ENCODE data around the gene PKP1. TPM values are rescaled to one million over a fixed set of nuclear protein-coding genes. Genes with fewer than 3 reads are reported as not detected.

PKP1 gene
- total RNA-seq, 2 donors from 2014 or later: 0.18 to 0.44 TPM

DNA sequence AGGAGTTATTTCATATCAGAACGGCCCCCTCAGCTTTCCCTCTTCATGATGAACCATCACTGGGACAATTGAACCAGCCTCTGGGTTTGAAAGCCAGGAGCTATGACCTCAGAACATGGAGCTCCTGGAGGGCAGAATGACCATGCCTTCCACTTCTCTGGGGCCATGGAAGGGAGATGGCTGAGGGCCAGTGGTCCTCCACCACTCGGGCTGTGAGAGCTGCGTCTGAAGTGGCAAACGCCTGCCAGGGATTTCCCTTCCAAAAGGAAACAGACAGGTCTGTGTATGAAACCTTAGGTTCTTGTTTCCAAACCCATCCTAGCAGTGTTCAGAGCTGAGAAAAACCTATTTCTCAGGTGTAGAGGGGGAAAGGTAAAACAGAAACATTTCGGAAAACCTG is 22.5 kb downstream of the PKP1 start:
- 94% methylated on average over 5 of the region's 5 CpGs for WGBS, 2 experiments (ENCODE audit: insufficient coverage in 1 of 2, insufficient read length in 1 of 2)
- no peak for DNase-seq
- Histone ChIP-seq H3K27ac (ENCODE audit: low read depth, low read length) (no peak overlapping the region), H3K9me3 (ENCODE audit: control insufficient read depth, low read length) (no peaks in the 10 kb centered on the region), H3K36me3 (ENCODE audit: control insufficient read depth, insufficient read depth, low read length) (no peaks in the 10 kb centered on the region), H3K27me3 (ENCODE audit: control insufficient read depth, insufficient read depth, low read length, poor library complexity, severe bottlenecking) (no peaks in the 10 kb centered on the region), H3K9ac (ENCODE audit: extremely low read depth, low read length, poor library complexity, severe bottlenecking) (no peak overlapping the region), H3K4me1 (ENCODE audit: control insufficient read depth, insufficient read depth, low read length) (peaks cover 10% of the 10 kb centered on the region), H3K4me3 (ENCODE audit: low read length) (no peak overlapping the region)
- Mint-ChIP-seq H3K4me1 (peaks cover 10% of the 10 kb centered on the region), H3K4me3 (no peak overlapping the region), H3K9me3 (no peaks in the 10 kb centered on the region), H3K27me3 (ENCODE audit: insufficient read depth) (peaks cover 11% of the 10 kb centered on the region), H3K27ac (no peak overlapping the region), H3K36me3 (ENCODE audit: low read depth) (no peaks in the 10 kb centered on the region)
- TF ChIP-seq, protein P1, sequence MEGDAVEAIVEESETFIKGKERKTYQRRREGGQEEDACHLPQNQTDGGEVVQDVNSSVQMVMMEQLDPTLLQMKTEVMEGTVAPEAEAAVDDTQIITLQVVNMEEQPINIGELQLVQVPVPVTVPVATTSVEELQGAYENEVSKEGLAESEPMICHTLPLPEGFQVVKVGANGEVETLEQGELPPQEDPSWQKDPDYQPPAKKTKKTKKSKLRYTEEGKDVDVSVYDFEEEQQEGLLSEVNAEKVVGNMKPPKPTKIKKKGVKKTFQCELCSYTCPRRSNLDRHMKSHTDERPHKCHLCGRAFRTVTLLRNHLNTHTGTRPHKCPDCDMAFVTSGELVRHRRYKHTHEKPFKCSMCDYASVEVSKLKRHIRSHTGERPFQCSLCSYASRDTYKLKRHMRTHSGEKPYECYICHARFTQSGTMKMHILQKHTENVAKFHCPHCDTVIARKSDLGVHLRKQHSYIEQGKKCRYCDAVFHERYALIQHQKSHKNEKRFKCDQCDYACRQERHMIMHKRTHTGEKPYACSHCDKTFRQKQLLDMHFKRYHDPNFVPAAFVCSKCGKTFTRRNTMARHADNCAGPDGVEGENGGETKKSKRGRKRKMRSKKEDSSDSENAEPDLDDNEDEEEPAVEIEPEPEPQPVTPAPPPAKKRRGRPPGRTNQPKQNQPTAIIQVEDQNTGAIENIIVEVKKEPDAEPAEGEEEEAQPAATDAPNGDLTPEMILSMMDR (conservative IDR thresholded peaks at IDR 0.05): no peak

DNA sequence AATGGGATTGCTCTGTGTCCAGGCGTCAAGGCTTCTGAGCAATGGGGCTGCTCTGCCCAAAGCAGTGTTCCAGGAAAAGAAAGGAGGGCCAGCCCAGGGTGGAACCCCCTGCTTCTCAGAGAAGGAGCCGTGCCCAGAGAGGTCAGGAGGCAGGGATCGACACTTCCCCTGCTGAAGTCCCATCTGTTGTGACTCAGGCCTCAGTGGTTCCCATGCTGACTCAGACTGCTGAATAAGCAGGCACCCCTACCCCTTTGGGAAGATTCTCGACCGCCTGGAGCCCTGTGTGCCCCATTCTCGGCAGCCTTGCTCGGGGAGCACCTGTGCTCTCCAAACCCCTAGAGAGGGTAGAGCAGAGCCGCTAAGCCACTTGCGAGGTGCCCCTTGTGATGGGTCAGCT is 23.9 kb downstream of the PKP1 start:
- TF ChIP-seq, protein P1 (conservative IDR thresholded peaks at IDR 0.05): no peak
- H3K9ac ChIP-seq (ENCODE audit: extremely low read depth, low read length, poor library complexity, severe bottlenecking): no peak overlapping the region
- peaks cover 14% of the 10 kb centered on the region for H3K4me1 ChIP-seq (ENCODE audit: control insufficient read depth, insufficient read depth, low read length)
- H3K9me3 ChIP-seq (ENCODE audit: control insufficient read depth, low read length): no peaks in the 10 kb centered on the region
- peaks cover 9% of the 10 kb centered on the region for H3K27me3 Mint-ChIP-seq (ENCODE audit: insufficient read depth)
- H3K27ac Mint-ChIP-seq: no peak overlapping the region
- no peaks in the 10 kb centered on the region for H3K36me3 ChIP-seq (ENCODE audit: control insufficient read depth, insufficient read depth, low read length)
- H3K27me3 ChIP-seq (ENCODE audit: control insufficient read depth, insufficient read depth, low read length, poor library complexity, severe bottlenecking): no peaks in the 10 kb centered on the region
- no peak for DNase-seq
- WGBS, 2 experiments (ENCODE audit: insufficient coverage in 1 of 2, insufficient read length in 1 of 2): 91 to 96% methylated on average over 5 to 9 of the region's 9 CpGs
- no peak overlapping the region for H3K27ac ChIP-seq (ENCODE audit: low read depth, low read length)
- H3K9me3 Mint-ChIP-seq: no peaks in the 10 kb centered on the region
- H3K4me3 Mint-ChIP-seq: no peak overlapping the region
- H3K4me1 Mint-ChIP-seq: peaks cover 10% of the 10 kb centered on the region
- no peak overlapping the region for H3K4me3 ChIP-seq (ENCODE audit: low read length)
- H3K36me3 Mint-ChIP-seq (ENCODE audit: low read depth): no peaks in the 10 kb centered on the region

DNA sequence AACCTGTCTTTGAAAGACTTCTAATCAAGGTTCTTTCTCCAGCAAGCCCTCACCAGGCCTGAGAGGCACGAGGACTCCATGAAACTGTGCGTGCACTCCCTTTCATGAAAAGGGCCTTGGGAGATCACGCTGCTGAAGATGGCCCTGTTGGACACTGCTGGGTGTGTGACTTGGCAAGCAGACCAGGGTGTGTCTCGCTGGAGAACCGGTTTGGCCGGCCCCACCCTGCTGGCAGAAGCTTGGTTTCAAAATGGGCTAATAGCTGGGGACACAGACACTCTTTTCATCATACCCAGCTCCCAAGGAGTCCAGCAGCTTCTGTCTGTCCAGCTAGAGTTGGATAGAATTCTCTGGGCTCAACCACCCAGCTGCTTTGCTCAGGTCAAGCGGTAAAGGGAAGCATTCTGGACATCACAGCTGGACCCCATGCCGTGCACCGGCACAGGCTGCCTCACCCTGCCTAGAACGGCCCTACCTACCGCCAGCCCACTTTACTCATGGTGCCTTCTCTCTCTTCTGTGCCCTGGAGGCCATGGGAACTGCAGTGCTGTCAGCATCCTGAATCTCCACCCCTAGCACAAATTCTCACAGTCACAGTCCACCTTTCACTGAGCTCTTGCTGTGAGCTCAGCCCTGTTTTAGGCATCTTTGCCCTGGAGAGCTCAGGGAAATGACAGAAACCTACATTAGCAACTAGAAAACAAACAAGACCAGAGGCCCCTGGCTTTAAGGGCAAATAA is 24.6 kb downstream of the PKP1 start:
- no peaks in the 10 kb centered on the region for H3K36me3 Mint-ChIP-seq (ENCODE audit: low read depth)
- no peak overlapping the region for H3K27ac Mint-ChIP-seq
- DNase-seq: no peak
- peaks cover 9% of the 10 kb centered on the region for H3K27me3 Mint-ChIP-seq (ENCODE audit: insufficient read depth)
- no peak overlapping the region for H3K27ac ChIP-seq (ENCODE audit: low read depth, low read length)
- H3K9ac ChIP-seq (ENCODE audit: extremely low read depth, low read length, poor library complexity, severe bottlenecking): no peak overlapping the region
- no peaks in the 10 kb centered on the region for H3K27me3 ChIP-seq (ENCODE audit: control insufficient read depth, insufficient read depth, low read length, poor library complexity, severe bottlenecking)
- peaks cover 14% of the 10 kb centered on the region for H3K4me1 ChIP-seq (ENCODE audit: control insufficient read depth, insufficient read depth, low read length)
- no peaks in the 10 kb centered on the region for H3K9me3 ChIP-seq (ENCODE audit: control insufficient read depth, low read length)
- H3K4me3 ChIP-seq (ENCODE audit: low read length): no peak overlapping the region
- WGBS, 2 experiments (ENCODE audit: insufficient coverage in 1 of 2, insufficient read length in 1 of 2): 90 to 95% methylated on average over 8 to 11 of the region's 11 CpGs
- TF ChIP-seq, protein P1 (conservative IDR thresholded peaks at IDR 0.05): no peak
- peaks cover 10% of the 10 kb centered on the region for H3K4me1 Mint-ChIP-seq
- no peaks in the 10 kb centered on the region for H3K36me3 ChIP-seq (ENCODE audit: control insufficient read depth, insufficient read depth, low read length)
- H3K4me3 Mint-ChIP-seq: no peak overlapping the region
- no peaks in the 10 kb centered on the region for H3K9me3 Mint-ChIP-seq

Measured in endodermal cell (in vitro differentiated cells).